ENCODE data around the gene SNX19.
A peak's percentile ranks its signal among the peaks of the same experiment; 100 is the strongest.

Gene SNX19

GRCh38 chr11:130837194-130837593 lies 79.1 kb downstream of the SNX19 start:
- DNase-seq, result no peak

GRCh38 chr11:130834886-130835285 lies 81.4 kb downstream of the SNX19 start:
- DNase-seq, result no peak

GRCh38 chr11:130832566-130833425 lies 83.5 kb downstream of the SNX19 start:
- no peak for DNase-seq

- DNase-seq, result no peak
Measured at GRCh38 chr11:130831976-130832375, 84.3 kb downstream of the SNX19 start.

- DNase-seq, result peak; percentile 77
Measured at GRCh38 chr11:130831506-130831905, 84.8 kb downstream of the SNX19 start.

- DNase-seq, result no peak
Measured at GRCh38 chr11:130830566-130830965, 85.7 kb downstream of the SNX19 start.

- DNase-seq, result peak; percentile 94
Measured at GRCh38 chr11:130829920-130830511, 86.3 kb downstream of the SNX19 start.

GRCh38 chr11:130828741-130829140 lies 87.5 kb downstream of the SNX19 start:
- no peak for DNase-seq

- DNase-seq, result peak; percentile 78
Measured at GRCh38 chr11:130827451-130828377, 88.6 kb downstream of the SNX19 start.

- no peak for DNase-seq
Measured at GRCh38 chr11:130826572-130826971, 89.7 kb downstream of the SNX19 start.

GRCh38 chr11:130825983-130826382 lies 90.3 kb downstream of the SNX19 start:
- no peak for DNase-seq

GRCh38 chr11:130825561-130825960 lies 90.7 kb downstream of the SNX19 start:
- DNase-seq, result no peak

Measured in right forelimb (tissue), 1 donor.